ENCODE results near the gene DNAJC15. TPM values are rescaled to one million over a fixed set of nuclear protein-coding genes. Genes with fewer than 3 reads are reported as not detected.

DNAJC15 gene
- total RNA-seq, result 10 to 100 TPM in 3 of 4 donors, 1 to 10 TPM in 1; 9.3 to 21.6 (median 12.7) TPM

DNA sequence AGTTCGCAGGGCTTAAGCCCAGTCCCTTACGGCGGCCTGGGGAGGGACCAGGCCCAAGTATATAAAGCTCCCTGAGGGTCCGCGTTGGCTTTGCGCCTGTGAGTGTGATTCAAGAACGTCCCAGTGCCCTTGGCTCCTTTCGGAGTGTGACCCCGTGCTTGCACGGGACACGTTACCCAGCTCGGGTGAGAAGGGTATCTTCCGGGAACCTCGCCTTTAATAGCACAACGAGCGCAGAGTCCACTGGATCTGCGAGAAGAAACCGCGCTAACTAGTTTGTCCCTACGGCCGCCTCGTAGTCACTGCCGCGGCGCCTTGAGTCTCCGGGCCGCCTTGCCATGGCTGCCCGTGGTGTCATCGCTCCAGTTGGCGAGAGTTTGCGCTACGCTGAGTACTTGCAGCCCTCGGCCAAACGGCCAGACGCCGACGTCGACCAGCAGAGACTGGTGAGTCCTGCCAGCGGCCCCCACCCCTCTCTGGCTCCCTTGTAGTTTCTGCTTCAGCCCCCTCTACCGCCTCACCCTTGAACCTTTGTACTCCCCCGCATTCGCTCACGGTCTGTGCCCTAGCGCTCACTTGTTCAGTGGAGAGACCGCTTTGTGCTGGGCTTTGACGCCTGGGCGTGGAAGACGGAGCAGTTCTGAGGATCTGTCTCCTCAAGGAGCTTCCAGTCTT is at the start of gene DNAJC15:
DNAJC15 (plus strand) TSS at position 298 of the 675 bp plus-strand sequence; CDS start at position 339, 41 bp downstream.
- Histone ChIP-seq H3K4me1 (peaks cover 0 to 36% (median 4%) of the 10 kb centered on the region in 3 donors), H3K27me3 (no peaks in the 10 kb centered on the region), H3K36me3 (peaks cover 0 to 8% of the 10 kb centered on the region in 2 donors), H3K27ac (peak within 1 kb of the TSS; percentile 51 to 91 (median 84)), H3K9me3 (no peaks in the 10 kb centered on the region), H3K4me3 (peak within 1 kb of the TSS; percentile 57 to 60)
- WGBS, 2 donors (ENCODE audit: low coverage in 1 of 2), result 1% methylated on average over 17 of the region's 48 CpGs; no CpG with 5 or more reads in 1 of the 2 donors
- ATAC-seq, result peak; percentile 91
- TF ChIP-seq, protein P1, sequence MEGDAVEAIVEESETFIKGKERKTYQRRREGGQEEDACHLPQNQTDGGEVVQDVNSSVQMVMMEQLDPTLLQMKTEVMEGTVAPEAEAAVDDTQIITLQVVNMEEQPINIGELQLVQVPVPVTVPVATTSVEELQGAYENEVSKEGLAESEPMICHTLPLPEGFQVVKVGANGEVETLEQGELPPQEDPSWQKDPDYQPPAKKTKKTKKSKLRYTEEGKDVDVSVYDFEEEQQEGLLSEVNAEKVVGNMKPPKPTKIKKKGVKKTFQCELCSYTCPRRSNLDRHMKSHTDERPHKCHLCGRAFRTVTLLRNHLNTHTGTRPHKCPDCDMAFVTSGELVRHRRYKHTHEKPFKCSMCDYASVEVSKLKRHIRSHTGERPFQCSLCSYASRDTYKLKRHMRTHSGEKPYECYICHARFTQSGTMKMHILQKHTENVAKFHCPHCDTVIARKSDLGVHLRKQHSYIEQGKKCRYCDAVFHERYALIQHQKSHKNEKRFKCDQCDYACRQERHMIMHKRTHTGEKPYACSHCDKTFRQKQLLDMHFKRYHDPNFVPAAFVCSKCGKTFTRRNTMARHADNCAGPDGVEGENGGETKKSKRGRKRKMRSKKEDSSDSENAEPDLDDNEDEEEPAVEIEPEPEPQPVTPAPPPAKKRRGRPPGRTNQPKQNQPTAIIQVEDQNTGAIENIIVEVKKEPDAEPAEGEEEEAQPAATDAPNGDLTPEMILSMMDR (IDR thresholded peaks at IDR 0.05), result peak in 2 of 4 experiments; percentile 27 to 37
- no peak for TF ChIP-seq EP300 (IDR thresholded peaks at IDR 0.05)
- peak; percentile 36 to 39 for TF ChIP-seq POLR2A (IDR thresholded peaks at IDR 0.05)
- peak; percentile 90 for TF ChIP-seq POLR2AphosphoS5 (IDR thresholded peaks at IDR 0.05)

DNA sequence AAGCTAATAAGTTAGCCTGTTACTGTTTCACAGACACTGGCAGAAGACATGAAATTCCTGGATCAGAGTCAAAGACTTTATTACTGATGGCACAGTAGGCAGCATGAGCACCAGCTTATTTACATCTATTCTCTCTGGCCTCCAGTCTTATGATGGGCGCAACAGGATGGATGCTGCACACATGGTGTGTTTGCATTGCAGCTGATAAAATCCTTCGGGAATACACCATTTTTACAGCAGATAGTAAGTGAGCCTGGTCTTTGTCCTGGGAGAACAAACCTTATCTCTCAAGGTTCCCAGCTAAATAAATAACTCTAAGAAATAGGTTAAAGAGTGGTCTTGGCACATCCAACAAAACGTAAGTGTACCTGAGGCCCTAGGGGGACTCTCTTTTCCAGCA is 47.3 kb upstream of the DNAJC15 start:
- Histone ChIP-seq H3K4me3 (no peak overlapping the region), H3K4me1 (no peaks in the 10 kb centered on the region), H3K27me3 (no peaks in the 10 kb centered on the region), H3K9me3 (no peaks in the 10 kb centered on the region), H3K36me3 (no peaks in the 10 kb centered on the region), H3K27ac (no peak overlapping the region)
- no peak for TF ChIP-seq POLR2AphosphoS5 (IDR thresholded peaks at IDR 0.05)
- no peak for ATAC-seq
- 82 to 100% methylated on average over 3 of the region's 3 CpGs for WGBS, 2 donors (ENCODE audit: low coverage in 1 of 2)

DNA sequence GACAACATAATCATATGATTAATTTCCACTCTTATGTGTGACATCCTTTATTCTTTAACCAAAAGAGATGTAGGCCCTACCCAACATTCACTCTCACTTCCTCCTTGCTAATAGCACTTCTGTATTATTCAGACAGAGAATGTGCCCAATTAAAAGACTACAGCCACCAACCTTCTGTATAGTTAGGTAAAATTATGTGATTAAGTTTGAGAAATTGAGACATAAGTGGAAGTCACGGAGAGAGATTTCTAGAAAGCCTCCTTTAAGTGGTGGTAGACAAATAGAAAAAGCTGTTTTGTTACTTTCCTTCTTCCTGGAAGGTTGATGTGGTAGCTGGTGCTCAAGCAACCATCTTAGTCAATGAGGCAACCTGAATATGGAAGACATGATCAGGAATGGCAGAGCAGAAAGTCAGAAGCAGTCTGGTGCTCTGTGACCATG is 46.1 kb upstream of the DNAJC15 start:
- Histone ChIP-seq H3K36me3 (no peaks in the 10 kb centered on the region), H3K27me3 (no peaks in the 10 kb centered on the region), H3K27ac (no peak overlapping the region), H3K4me3 (no peak overlapping the region), H3K9me3 (no peaks in the 10 kb centered on the region), H3K4me1 (no peaks in the 10 kb centered on the region)
- TF ChIP-seq POLR2AphosphoS5 (IDR thresholded peaks at IDR 0.05), result no peak
- no peak for TF ChIP-seq POLR2A (IDR thresholded peaks at IDR 0.05)
- TF ChIP-seq, protein P1 (IDR thresholded peaks at IDR 0.05), result no peak
- TF ChIP-seq EP300 (IDR thresholded peaks at IDR 0.05), result no peak
- WGBS, 2 donors (ENCODE audit: low coverage in 1 of 2), result 93 to 100% methylated on average over 1 of the region's 1 CpG
- no peak for ATAC-seq

DNA sequence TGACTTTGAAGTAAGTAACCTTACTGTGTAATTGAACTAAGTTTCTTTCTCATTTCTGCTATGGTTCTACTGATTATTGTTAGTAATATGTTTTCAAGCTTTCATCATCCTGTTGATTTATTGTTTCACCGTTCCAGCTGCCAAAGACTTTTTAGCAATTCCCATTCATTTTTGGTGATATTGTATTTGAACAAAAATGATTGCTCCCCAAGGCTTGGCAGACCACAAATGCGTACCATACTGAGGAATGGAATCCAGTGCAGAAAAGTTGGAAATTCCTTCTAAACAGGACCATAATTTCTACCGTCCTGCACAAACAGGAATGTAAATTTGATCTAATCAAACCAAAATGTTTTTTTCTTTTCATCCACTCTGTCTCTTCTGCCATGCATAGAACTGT is 42.1 kb upstream of the DNAJC15 start:
- Histone ChIP-seq H3K4me3 (no peak overlapping the region), H3K4me1 (peaks cover 0 to 15% (median 0%) of the 10 kb centered on the region in 3 donors), H3K27ac (no peak overlapping the region), H3K36me3 (no peaks in the 10 kb centered on the region), H3K9me3 (no peaks in the 10 kb centered on the region), H3K27me3 (no peaks in the 10 kb centered on the region)
- TF ChIP-seq EP300 (IDR thresholded peaks at IDR 0.05) (no peak), POLR2A (IDR thresholded peaks at IDR 0.05) (no peak), POLR2AphosphoS5 (IDR thresholded peaks at IDR 0.05) (no peak)
- TF ChIP-seq, protein P1 (IDR thresholded peaks at IDR 0.05), result no peak
- 25 to 58% methylated on average over 2 to 3 of the region's 3 CpGs for WGBS, 2 donors (ENCODE audit: low coverage in 1 of 2)
- no peak for ATAC-seq

DNA sequence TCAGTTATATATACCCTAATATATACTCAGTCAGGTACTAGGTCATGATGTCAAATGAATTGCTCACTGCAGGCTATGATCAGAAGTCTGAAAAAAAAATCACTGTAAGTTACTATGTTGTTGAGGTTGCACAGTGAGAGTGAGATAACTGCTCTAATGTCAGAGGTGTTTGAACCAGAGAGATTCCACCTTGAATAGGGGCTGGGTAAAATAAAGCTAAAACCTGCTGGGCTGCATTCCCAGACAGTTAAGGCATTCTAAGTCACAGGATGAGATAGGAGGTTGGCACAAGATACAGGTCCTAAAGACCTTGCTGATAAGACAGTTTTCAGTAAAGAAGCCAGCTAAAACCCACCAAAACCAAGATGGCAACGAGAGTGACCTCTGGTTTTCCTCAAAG is 41.5 kb upstream of the DNAJC15 start:
- TF ChIP-seq, protein P1 (IDR thresholded peaks at IDR 0.05), result no peak
- no peak for TF ChIP-seq EP300 (IDR thresholded peaks at IDR 0.05)
- no peak for TF ChIP-seq POLR2A (IDR thresholded peaks at IDR 0.05)
- no peak for TF ChIP-seq POLR2AphosphoS5 (IDR thresholded peaks at IDR 0.05)
- Histone ChIP-seq H3K27ac (no peak overlapping the region), H3K4me1 (peaks cover 0 to 15% (median 0%) of the 10 kb centered on the region in 3 donors), H3K9me3 (no peaks in the 10 kb centered on the region), H3K27me3 (no peaks in the 10 kb centered on the region), H3K4me3 (no peak overlapping the region), H3K36me3 (no peaks in the 10 kb centered on the region)
- no peak for ATAC-seq
- 83 to 100% methylated on average over 1 of the region's 1 CpG for WGBS, 2 donors (ENCODE audit: low coverage in 1 of 2)
